K562 (cell line): ENCODE measurements around the gene CDC20. TPM values are rescaled to one million over a fixed set of nuclear protein-coding genes. Genes with fewer than 3 reads are reported as not detected.

ENCODE experiments used
- CBFA2T3 ChIP-seq: fragments of 450-650 bp; IDR thresholded peaks from 2 replicates; pipeline ENCODE4 v1.6.1; 2017
- CEBPB ChIP-seq: fragments of 450-650 bp; IDR thresholded peaks from 2 replicates; pipeline ENCODE4 v1.6.1; 2016; ENCODE audit warnings: missing genetic modification characterization, missing compliant biosample characterization
- ELF2 ChIP-seq: fragments of 250-450 bp; sonication (Bioruptor Pico); IDR thresholded peaks from 2 replicates; pipeline ENCODE4 v1.5.0; 2021; ENCODE audit warnings: mild to moderate bottlenecking
- ILK ChIP-seq: fragments of 450-650 bp; IDR thresholded peaks from 2 replicates; pipeline ENCODE4 v1.6.1; 2016; ENCODE audit warnings: missing genetic modification characterization, low read depth, mild to moderate bottlenecking, missing compliant biosample characterization, moderate library complexity, borderline replicate concordance
- MAX ChIP-seq: sonication (generic); formaldehyde crosslinking; IDR thresholded peaks from 2 replicates; pipeline ENCODE4 v1.9.0; 2022; ENCODE audit warnings: mild to moderate bottlenecking, missing genetic modification reagents
- MBD2 ChIP-seq: sonication (generic); IDR thresholded peaks from 2 replicates; pipeline ENCODE4 v1.6.1; 2016; ENCODE audit warnings: low read depth, borderline replicate concordance
- PHB2 ChIP-seq: fragments of 450-650 bp; IDR thresholded peaks from 2 replicates; pipeline ENCODE4 v1.6.1; 2017; ENCODE audit warnings: low read depth
- PML ChIP-seq: IDR thresholded peaks from 2 replicates; pipeline ENCODE4 v1.6.1; 2012; ENCODE audit warnings: low read length, inconsistent platforms
- SMARCC2 ChIP-seq: fragments of 450-650 bp; IDR thresholded peaks from 2 replicates; pipeline ENCODE4 v1.6.1; 2017; ENCODE audit warnings: antibody characterized with exemption, moderate library complexity, mild to moderate bottlenecking, low read depth
- TEAD2 ChIP-seq: fragments of 450-650 bp; IDR thresholded peaks from 2 replicates; pipeline ENCODE4 v1.6.1; 2016; ENCODE audit warnings: missing genetic modification characterization, control low read depth, missing compliant biosample characterization
- YY1 ChIP-seq, 3 experiments: IDR thresholded peaks; 2 replicates each; pipeline ENCODE4 v1.6.1; 2011; ENCODE audit warnings: low read length in 2 of 3, mild to moderate bottlenecking in 2 of 3, moderate library complexity in 2 of 3, borderline replicate concordance in 1 of 3, control low read depth in 1 of 3, low read depth in 1 of 3; ENCODE audit not compliant: insufficient read depth in 3 of 3, insufficient replicate concordance in 2 of 3, control insufficient read depth in 1 of 3, insufficient read length in 1 of 3; ENCODE audit errors: extremely low read depth in 1 of 3
- ZBTB9 ChIP-seq: fragments of 450-650 bp; formaldehyde crosslinking; IDR thresholded peaks from 2 replicates; pipeline ENCODE4 v1.4.0; 2020; ENCODE audit warnings: mild to moderate bottlenecking, moderate library complexity
- ZNF354B ChIP-seq: fragments of 250-450 bp; sonication (Bioruptor Pico); IDR thresholded peaks from 2 replicates; pipeline ENCODE4 v1.4.0; 2020
- ZNF511 ChIP-seq: sonication (generic); formaldehyde crosslinking; IDR thresholded peaks from 2 replicates; pipeline ENCODE4 v1.8.0; 2022; ENCODE audit warnings: mild to moderate bottlenecking, missing genetic modification reagents
- polyA plus RNA-seq, 8 experiments: library from polyadenylated mRNA; depleted of rRNA in 4 of 8; stranded (reverse) in 5 of 8; unstranded in 3 of 8; fragments of >200 nt; fragmentation: Nextera tagmentation in 2 of 8; fragmentation: Illumina TruSeq in 1 of 8; extraction: Ambion mirVana in 2 of 8; extraction: Trizol in 1 of 8; gene quantifications; 2 replicates each; pipeline versions ENCODE4 v1.2.1 to v1.2.3, GENCODE V29; 2011 to 2014; ENCODE audit warnings: inconsistent platforms in 1 of 8, missing spikeins in 1 of 8
- total RNA-seq, 7 experiments: library from RNA; depleted of rRNA in 6 of 7; stranded (reverse); fragments of >200 nt in 6 of 7; fragmentation: Illumina TruSeq in 2 of 7; extraction: Trizol in 2 of 7; gene quantifications; 2 replicates each; pipeline versions ENCODE4 v1.2.1 to v1.2.3, GENCODE V29; 2011 to 2021; ENCODE audit warnings: low replicate concordance in 1 of 7
- TF ChIP-seq, protein P1 (sequence below): IDR thresholded peaks from 2 replicates; pipeline ENCODE4 v1.6.1; 2016; ENCODE audit warnings: missing genetic modification characterization, missing compliant biosample characterization
- TF ChIP-seq, protein P2 (sequence below): fragments of 450-650 bp; IDR thresholded peaks from 2 replicates; pipeline ENCODE4 v1.6.1; 2017; ENCODE audit warnings: antibody characterized with exemption, mild to moderate bottlenecking

The CDC20 gene
- total and polyA plus RNA-seq, 9 of the 15 experiments (the other 6 are each of a cell fraction or from before 2014, with no cell fraction given) = 45.2 to 224 (median 121) TPM

DNA sequence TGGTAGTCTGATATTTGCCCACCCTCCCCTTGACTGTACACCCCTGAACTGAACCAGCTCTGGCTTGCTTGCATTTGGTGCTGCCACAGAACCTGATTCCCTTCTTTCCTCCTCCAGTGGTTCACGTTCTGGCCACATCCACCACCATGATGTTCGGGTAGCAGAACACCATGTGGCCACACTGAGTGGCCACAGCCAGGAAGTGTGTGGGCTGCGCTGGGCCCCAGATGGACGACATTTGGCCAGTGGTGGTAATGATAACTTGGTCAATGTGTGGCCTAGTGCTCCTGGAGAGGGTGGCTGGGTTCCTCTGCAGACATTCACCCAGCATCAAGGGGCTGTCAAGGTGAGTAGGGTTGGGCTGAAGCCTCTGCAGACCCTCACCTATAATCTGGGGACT, 1.8 kb downstream of the CDC20 start (continued):
- TF ChIP-seq MAX (CRISPR knock-in tag) (peak; percentile 69), CEBPB (tag) (no peak), MBD2 (no peak), TEAD2 (no peak), ZNF511 (CRISPR knock-in tag) (no peak), YY1 (IDR thresholded peaks at IDR 0.05; ENCODE audit: borderline replicate concordance in 1 of 3, control insufficient read depth in 1 of 3, extremely low read depth in 1 of 3, insufficient read depth in 3 of 3, insufficient read length in 1 of 3, insufficient replicate concordance in 2 of 3, low read depth in 1 of 3, low read length in 2 of 3) (peak in 1 of 3 experiments; percentile 22), ZBTB9 (CRISPR knock-in tag) (no peak), CBFA2T3 (peak; percentile 52), PML (no peak), SMARCC2 (no peak), ILK (tag) (no peak), ZNF354B (CRISPR knock-in tag) (no peak), PHB2 (no peak), ELF2 (CRISPR knock-in tag) (no peak)
- TF ChIP-seq, protein P1, sequence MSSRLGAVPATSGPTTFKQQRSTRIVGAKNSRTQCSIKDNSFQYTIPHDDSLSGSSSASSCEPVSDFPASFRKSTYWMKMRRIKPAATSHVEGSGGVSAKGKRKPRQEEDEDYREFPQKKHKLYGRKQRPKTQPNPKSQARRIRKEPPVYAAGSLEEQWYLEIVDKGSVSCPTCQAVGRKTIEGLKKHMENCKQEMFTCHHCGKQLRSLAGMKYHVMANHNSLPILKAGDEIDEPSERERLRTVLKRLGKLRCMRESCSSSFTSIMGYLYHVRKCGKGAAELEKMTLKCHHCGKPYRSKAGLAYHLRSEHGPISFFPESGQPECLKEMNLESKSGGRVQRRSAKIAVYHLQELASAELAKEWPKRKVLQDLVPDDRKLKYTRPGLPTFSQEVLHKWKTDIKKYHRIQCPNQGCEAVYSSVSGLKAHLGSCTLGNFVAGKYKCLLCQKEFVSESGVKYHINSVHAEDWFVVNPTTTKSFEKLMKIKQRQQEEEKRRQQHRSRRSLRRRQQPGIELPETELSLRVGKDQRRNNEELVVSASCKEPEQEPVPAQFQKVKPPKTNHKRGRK (tag) = no peak
- TF ChIP-seq, protein P2, sequence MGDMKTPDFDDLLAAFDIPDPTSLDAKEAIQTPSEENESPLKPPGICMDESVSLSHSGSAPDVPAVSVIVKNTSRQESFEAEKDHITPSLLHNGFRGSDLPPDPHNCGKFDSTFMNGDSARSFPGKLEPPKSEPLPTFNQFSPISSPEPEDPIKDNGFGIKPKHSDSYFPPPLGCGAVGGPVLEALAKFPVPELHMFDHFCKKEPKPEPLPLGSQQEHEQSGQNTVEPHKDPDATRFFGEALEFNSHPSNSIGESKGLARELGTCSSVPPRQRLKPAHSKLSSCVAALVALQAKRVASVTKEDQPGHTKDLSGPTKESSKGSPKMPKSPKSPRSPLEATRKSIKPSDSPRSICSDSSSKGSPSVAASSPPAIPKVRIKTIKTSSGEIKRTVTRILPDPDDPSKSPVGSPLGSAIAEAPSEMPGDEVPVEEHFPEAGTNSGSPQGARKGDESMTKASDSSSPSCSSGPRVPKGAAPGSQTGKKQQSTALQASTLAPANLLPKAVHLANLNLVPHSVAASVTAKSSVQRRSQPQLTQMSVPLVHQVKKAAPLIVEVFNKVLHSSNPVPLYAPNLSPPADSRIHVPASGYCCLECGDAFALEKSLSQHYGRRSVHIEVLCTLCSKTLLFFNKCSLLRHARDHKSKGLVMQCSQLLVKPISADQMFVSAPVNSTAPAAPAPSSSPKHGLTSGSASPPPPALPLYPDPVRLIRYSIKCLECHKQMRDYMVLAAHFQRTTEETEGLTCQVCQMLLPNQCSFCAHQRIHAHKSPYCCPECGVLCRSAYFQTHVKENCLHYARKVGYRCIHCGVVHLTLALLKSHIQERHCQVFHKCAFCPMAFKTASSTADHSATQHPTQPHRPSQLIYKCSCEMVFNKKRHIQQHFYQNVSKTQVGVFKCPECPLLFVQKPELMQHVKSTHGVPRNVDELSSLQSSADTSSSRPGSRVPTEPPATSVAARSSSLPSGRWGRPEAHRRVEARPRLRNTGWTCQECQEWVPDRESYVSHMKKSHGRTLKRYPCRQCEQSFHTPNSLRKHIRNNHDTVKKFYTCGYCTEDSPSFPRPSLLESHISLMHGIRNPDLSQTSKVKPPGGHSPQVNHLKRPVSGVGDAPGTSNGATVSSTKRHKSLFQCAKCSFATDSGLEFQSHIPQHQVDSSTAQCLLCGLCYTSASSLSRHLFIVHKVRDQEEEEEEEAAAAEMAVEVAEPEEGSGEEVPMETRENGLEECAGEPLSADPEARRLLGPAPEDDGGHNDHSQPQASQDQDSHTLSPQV = 0 out of 2 replicates have a peak, but pooled peaks have one; percentile 27
- TF ChIP-seq, all 486 proteins: peak for 12
